ENCODE measurements around the gene ZNF892. TPM values are rescaled to one million over a fixed set of nuclear protein-coding genes. Genes with fewer than 3 reads are reported as not detected.

Gene ZNF892
- 0.23 to 0.51 TPM (median 0.42 TPM) in 5 replicates for total RNA-seq (2022; extraction: Qiagen RNA extraction; ENCODE audit: low read depth)

DNA sequence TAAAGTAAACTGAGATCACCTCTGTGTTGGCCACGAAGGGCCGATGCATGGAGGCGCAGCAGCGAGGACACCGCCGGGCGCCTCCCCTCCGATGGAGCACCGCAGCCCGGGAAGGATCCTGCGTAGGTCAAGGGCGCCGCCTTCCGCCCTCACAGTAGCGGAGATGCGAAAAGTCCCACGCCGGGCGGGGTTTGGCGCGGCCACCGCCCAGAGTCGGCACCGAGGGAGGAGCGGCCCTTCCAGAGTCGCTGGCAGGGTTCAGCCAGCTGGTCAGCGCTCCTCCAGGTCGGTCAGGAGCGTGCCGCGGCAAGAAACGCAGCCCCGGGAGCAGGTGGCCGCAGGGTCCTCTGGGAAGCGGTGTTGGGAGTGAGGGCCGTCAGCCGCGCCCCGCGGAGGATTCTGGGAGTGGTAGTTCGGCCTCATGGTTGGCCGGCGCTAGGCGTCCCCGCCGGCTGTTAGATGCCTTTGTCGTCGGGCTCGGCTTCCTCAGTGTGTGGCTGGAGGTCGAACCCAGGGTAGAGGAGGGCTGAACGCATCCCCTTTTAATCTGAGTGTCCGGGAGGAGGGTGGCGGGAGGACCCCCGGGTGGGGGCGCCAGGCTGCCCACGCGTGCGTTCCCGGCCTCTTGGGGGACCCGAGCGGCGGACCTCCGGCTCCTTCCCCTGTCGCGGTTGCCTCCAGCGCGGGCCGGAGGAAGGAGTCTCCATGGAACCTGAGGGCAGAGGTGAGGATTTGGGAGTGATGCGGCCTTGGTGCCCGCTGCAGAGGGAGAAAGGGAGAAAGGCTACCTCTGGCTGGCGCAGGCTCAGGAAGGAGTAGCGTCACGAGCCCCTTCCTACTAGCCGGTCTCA lies at the start of gene ZNF892:
Gene ZNF892 (plus strand): TSS at position 411 of the 851 bp plus-strand sequence. CDS start 295 bp downstream, at position 706.

DNA sequence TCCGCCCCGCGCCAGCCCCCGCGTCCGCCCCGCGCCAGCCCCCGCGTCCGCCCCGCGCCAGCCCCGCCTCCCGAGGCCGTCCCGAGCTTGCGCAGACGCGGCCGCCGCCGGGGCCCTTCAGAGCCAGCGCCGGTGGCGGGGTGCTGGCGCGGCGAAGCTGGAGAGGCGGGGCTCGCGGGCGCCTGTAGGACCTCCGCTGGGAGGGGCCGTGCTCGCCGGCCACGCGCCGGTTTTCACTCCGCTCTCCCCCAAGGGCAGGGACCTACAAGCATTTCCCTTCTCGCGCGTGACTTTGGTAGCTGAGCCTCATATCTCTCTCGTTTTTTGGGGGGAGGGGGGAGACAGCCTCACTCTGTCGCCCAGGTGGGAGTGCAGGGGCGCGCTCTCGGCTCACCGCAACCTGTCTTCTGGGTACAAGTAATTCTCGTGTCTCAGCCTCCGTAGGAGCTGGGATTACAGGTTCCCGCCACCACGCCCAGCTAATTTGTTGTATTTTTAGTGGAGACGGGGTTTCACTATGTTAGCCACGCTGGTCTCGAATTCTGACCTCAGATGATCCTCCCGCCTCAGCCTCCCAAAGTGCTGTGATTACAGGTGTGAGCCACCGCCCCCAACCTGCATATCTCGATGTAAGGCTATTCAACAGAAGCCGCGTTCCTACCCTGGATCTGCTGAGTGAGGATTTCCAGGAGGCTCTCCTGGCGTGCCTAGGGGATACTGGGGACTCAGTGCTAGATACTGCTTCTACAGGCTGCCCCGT lies 47.5 kb upstream of the ZNF892 start, which contains the start of gene ZNF514:
Gene ZNF514 (minus strand): TSS at position 159 of the 760 bp plus-strand sequence. CDS start 6,595 bp downstream, outside the sequence.

DNA sequence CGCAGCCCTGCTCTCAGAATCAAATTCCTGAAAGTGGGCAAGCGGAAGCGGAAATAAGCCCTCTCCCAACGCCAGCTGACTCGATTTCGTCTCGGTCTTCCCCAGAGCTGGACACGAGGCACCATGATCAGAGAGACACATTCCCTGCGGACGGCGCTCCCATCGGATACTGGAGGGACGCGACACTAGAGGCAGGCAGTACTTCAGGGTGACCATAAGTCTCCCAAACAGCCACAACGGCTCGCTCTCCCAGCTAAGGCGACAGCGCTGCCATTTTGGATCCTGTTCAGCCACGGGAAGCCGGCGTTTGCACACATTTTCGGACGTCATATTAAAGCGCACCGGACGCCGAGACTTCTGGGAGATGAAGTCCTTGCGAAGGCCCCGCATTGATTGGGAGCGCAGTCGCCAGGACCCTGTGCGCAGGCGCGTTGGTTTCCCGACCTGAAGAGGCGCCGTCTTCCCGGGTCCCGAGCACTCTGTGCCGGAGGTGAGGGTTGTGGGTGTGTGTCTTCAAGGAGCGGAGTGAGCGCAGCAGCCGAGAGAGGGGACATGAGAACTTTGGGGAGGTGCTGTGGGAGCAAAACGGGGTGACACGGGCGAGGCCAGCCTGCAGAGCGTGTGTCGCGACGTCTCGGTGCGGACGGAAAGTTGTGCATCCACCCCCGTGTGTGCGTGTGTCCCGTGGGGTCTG lies 41.8 kb upstream of the ZNF892 start, which contains the start of gene ZNF2:
Gene ZNF2 (plus strand): TSS at position 439 of the 694 bp plus-strand sequence. CDS start 10,418 bp downstream, outside the sequence.

Other genes starting within 250 kb of the ZNF892 start
- not detected in 5 replicates for gene MAL, start 181.8 kb upstream of the ZNF892 start, total RNA-seq (2022; extraction: Qiagen RNA extraction; ENCODE audit: low read depth)
- 74.0 to 77.7 TPM (median 76.6 TPM) in 5 replicates for gene MRPS5, start 85.7 kb upstream of the ZNF892 start, total RNA-seq (2022; extraction: Qiagen RNA extraction; ENCODE audit: low read depth)
- 4.6 to 7.2 TPM (median 6.2 TPM) in 5 replicates for gene ZNF514, start 47.7 kb upstream of the ZNF892 start, total RNA-seq (2022; extraction: Qiagen RNA extraction; ENCODE audit: low read depth)
- 3.1 to 4.1 TPM (median 3.4 TPM) in 5 replicates for gene ZNF2, start 41.7 kb upstream of the ZNF892 start, total RNA-seq (2022; extraction: Qiagen RNA extraction; ENCODE audit: low read depth)
- 0.13 TPM in 1 of 5 replicates, not detected in the others for gene PROM2, start 66.9 kb downstream of the ZNF892 start, total RNA-seq (2022; extraction: Qiagen RNA extraction; ENCODE audit: low read depth)
- 0.83 to 1.9 TPM (median 1.6 TPM) in 5 replicates for gene KCNIP3, start 89.8 kb downstream of the ZNF892 start, total RNA-seq (2022; extraction: Qiagen RNA extraction; ENCODE audit: low read depth)
- gene FAHD2A, start 195.2 kb downstream of the ZNF892 start, total RNA-seq (2022; extraction: Qiagen RNA extraction; ENCODE audit: low read depth): 25.5 to 33.0 TPM (median 30.8 TPM) in 5 replicates

Measured in A549 treated with RU486 at 1 μM for 4 hours (cell line).